HG03558 (cell line): ENCODE results near the gene RLIM.
"Not testable (repeated sequence)": the region's sequence is repeated elsewhere in the genome, so short reads cannot be mapped to it uniquely, and the experiment has no call there.

ENCODE experiments used
- ATAC-seq: cut with Tn5 transposase; IDR thresholded peaks from one replicate; pipeline ENCODE4 v1.9.1; 2021; ENCODE audit warnings: moderate number of reproducible peaks; ENCODE audit not compliant: unreplicated experiment; ENCODE audit errors: extremely low read depth

The RLIM gene

DNA sequence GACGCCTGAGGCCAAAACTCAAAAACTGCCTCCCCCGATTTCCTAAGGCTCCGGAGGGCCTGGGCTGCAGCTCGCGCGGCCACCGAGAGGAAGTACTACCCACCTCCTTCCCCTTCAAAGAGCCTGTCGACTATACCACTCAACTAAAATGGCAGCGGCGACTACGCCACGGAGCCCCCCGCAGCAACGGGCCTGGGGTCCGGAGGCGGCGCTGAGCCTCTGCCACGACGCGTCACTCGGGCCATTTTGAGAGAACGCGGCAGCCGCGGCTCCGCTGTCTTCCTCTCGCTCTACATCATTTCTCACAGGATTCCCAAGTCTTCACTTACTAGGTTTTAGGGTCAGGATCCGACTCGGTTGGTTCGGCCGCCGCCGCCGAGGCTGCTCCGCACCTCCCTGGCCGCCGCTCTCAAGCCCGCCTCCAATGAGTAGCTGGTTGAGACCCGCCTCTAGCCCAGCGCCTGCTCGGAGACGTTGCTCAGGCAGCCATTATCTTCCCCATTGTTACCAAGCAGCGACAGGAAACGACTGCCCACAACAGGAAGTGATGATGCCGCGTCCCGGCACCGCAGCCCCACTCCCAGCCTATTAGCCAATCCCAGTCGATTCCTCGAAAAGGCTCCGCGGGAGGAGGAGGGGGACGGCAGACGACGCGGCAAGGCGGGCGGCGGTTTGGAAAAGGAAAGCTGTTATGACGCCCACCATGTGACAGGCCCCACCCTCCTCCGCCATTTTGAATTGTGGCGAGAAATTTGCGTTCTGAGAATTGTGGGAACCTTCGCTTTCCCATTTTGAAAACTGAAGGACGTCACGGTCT is at the start of gene RLIM:
Gene RLIM (minus strand): TSS at position 532 of the 817 bp plus-strand sequence. CDS start 18,647 bp downstream, outside the sequence.
- peak; percentile 91 for ATAC-seq

DNA sequence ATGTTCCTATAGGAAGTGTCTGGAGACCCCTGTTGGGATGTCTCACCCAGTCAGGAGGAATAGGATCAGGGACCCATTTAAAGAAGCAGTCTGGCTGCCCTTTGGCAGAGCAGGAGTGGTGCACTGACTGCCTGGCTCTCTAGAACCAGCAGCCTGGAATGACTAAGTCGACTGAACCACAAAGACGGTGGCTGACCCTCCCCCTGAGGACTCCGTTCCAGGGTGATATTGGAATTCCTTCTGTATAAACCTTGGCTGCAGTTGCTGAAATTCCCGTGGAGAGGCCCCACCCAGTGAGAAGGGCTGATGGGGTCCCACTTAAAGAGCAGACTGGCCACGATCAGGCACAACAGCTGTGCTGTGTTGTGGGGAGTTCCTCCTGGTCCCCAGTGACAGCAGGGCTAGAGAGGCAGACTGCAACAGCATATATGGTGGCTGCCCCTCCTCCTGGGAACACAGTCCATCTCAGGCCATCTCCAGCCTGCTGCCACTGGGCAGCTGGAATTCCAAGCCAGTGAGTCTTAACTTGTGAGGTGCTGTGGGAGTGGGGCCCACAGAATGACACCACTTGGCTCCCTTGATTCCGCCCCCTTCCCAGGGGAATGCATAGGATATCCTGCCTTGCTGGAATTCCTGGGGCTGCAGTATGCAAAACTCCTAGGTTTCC is 41.8 kb upstream of the RLIM start:
- no peak for ATAC-seq

DNA sequence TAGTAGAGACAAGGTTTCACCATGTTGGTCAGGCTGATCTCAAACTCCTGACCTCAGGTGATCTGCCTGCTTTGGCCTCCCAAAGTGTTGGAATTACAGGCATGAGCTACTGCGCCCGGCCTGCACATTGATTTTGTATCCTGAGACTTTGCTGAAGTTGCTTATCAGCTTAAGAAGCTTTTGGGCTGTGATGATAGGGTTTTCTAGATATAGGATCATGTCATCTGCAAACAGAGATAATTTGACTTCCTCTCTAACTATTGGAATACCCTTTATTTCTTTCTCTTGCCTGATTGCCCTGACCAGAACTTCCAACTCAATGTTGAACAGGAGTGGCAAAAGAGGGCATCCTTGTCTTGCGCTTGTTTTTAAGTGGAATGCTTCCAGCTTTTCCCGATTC is 40.5 kb upstream of the RLIM start:
- ATAC-seq = not testable (repeated sequence)

GRCh38 chrX:74636749-74637314 is 22.4 kb upstream of the RLIM start:
- ATAC-seq = no peak

DNA sequence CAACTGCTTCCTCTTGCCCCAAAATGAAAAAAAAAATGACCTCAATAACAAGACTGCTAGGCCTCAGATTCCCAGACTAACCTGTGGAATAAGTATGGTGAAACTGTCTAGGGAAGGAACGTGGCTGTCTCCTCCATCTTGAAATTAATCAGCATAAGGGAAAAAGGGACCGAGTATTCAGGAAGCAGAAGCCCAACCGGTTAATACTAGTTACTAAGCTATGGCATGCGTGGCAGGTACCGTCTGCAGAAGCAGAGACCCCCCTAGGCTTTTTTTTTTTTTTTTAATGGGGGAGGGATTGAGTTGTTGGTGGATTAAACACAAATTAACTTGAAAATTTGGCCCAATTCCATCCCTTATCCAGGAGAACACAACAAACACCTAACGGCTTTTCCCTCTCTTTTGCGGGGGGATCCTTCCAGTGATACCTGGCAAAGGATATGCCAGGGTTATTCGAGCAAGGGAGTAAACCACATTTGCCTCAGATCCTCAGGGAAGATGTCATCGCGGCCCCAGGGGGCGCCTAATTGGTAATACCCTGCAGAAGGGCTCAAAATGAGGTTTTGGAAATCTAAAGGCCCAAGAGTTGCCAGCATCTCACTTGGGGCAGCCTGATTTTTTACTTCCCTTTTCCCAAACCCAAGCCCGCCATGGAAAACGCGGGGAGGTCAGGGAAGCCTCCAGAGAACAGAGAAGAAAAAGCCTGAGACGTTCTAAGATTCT is 893 bp downstream of the RLIM start:
- ATAC-seq = no peak

DNA sequence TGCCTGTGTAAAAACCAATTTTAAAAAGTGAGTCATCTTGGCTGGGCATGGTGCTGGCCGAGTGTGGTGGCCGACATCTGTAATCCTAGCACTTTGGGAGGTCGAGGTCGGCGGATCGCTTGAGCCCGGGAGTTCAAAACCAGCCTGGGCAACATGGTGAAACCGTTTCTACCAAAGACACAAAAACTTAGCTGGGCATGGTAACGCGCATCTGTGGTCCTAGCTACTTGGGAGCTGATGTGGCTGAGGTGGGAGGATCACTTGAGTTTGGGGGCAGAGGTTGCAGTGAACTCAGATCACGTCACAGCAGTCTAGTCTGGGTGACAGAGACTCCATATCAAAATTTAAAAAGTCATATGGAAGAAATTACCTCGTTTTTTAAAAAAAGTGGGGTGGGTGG is 7.6 kb downstream of the RLIM start:
- no peak for ATAC-seq

DNA sequence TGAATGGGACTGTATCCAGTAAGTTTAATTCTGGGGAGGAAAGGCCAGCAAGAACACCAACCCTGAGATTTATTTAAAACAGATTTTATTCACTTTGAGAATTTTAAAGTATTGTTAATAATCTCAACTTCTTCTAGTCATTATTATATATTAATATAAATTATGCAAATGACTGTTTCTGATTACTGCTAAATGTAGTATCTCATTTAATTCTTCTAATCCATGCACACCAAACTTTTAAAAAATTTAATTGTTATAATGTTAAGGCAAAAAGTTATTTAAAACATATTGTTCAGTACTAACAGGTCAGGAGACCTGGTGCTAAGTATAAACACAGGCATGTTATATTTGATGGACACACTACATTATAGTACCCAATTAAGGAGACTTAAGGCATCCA is 8.1 kb downstream of the RLIM start:
- no peak for ATAC-seq

GRCh38 chrX:74603040-74603439 is 11.4 kb downstream of the RLIM start:
- ATAC-seq = no peak

DNA sequence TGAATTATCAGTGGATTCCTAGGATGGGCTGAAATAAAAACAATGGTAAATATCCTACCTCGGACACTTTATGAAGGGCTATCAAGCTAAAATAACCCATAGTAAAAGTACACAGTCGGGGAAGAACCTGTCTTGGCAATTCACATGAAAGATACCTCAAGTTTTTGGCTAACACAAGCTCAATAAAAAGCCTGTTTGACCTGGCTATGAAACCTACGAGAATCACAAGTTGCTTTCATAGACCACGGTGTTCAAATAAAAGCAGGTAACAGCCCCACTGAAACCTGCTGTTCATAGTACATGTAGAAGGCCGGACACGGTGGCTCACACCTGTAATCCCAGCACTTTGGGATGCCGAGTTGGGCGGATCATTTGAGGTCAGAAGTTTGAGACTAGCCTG is 12.3 kb downstream of the RLIM start:
- ATAC-seq = no peak

DNA sequence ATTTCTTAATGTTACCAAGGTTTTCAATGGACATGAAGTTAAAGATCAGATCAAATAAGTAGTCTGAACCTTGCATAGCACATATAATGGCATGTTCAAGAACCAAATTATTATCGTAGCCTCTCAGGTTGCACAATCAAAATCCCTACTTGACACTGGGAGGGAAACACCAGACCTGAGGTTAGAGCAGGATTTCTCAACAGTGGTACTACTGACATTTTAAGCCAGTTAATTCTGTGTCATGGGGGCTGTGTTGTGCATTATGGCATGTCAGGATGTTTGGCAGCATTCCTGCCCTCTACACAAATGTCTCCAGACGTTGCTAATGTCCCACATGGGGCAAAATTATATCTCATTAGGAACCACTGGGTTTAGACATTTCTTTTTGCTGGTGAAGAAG is 20.8 kb downstream of the RLIM start:
- ATAC-seq = no peak

- ATAC-seq = no peak
Measured at GRCh38 chrX:74585766-74586165, 28.7 kb downstream of the RLIM start.

DNA sequence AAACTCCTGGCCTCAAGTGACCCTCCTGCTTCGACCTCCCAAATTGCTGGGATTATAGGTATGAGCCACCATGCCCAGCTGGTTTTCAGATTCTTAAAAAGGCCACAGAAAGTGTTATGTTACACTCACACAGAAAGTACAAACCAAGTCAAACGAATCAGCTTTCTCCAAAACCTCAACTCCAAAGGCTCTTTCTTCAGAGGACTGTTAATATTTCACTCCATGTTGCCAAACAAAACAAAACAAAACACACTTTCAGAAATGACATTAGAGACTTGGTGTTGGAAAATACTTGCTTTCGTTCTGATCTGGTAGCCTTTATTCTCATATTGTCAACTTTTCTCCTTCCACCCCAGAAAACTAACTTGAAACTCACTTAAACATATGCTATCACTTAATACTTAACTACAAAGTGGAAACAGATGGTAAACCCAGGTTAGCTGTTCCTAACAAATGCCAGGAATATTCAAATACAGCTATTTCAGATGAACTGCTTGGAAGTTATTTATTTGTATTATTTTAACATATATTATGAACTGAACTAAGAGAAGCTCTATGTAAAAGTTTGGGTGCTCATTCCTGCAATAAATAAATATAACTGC is 34.7 kb downstream of the RLIM start:
- no peak for ATAC-seq

- ATAC-seq = no peak
Measured at GRCh38 chrX:74578137-74578536, 36.3 kb downstream of the RLIM start.

GRCh38 chrX:74557378-74557777 is 57.0 kb downstream of the RLIM start:
- ATAC-seq = no peak

- no peak for ATAC-seq
Measured at GRCh38 chrX:74551934-74552333, 62.5 kb downstream of the RLIM start.

- peak; percentile 52 for ATAC-seq
Measured at GRCh38 chrX:74550295-74550802, 64.1 kb downstream of the RLIM start.

GRCh38 chrX:74546984-74547383 is 67.4 kb downstream of the RLIM start:
- ATAC-seq = no peak

DNA sequence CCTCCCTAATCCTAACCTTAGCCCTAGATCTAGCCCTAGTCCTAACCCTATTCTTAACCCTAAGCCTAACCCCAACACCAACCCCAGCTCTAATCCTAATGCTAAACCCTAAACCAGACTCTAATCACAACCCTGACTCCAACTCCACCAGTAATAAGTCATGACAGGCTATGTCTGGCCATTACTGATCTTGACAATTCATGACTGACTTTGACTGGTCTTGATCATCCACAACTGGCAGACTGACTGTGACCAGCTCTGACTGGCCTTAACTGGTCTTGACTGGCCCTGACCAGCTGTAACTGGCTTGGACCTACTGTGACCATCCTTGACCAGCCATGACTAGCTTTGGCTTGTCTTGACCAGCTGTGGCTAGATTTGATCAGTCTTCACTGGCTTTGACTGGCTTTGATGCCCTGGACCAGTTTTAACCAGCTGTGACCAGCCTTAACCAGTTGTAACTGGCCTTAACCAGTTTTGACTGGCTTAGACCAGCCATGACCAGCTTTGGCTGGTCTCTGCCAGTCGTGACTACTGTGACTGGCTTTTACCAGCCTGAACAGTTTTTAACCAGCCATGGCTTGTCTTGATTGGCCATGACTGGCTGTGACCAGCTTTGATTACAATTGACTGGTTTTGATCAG is 68.4 kb downstream of the RLIM start:
- ATAC-seq = no peak

- no peak for ATAC-seq
Measured at GRCh38 chrX:74540635-74541249, 73.7 kb downstream of the RLIM start.
